Measurements from ENCODE around the gene UAP1.

- TF ChIP-seq EZH2phosphoT487 (IDR thresholded peaks at IDR 0.05; ENCODE audit: insufficient read depth, low read depth) (no peak), EZH2 (IDR thresholded peaks at IDR 0.05; ENCODE audit: insufficient read depth, poor library complexity, severe bottlenecking) (no peak)
These were observed 19.8 kb upstream of the UAP1 start for GRCh38 chr1:162541619-162542141.

Data from GM23248 (cell line).